ENCODE data around the gene CDKL1.

The CDKL1 gene

DNA sequence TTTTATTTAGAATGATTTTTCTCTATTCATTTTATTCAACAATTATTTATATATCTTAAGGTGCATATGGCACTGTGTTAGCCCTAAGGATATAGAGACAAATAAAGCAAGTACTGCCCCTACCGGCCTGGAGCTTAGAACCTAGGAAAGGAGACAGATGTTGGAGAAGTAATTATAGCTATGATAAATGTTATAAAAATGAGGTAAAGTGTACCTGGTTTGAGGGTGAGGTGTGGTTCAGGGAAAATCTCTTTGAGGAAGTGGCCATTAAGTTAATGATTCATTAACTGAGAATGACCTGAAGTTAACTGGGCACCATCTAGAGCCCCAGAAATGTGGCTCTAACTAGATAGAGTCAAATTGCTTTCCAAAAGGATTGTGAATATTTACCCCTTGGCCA lies 31.9 kb downstream of the CDKL1 start:
- H3K36me3 ChIP-seq (ENCODE audit: control insufficient read depth in 2 of 2, insufficient read depth in 1 of 2, low read length in 2 of 2), result no peaks in the 10 kb centered on the region
- H3K27ac ChIP-seq (ENCODE audit: extremely low read depth, low read depth, low read length), result no peak overlapping the region
- CTCF ChIA-PET, result interaction anchor here (0.5 kb wide), 1 partner anchor 105 kb away, joined by 3 read pairs; no protein-coding TSS in a partner anchor
- POLR2A ChIA-PET, result no interaction called here
- H3K4me3 ChIP-seq (ENCODE audit: low read depth, low read length), result no peak overlapping the region
- no peaks in the 10 kb centered on the region for H3K9me3 ChIP-seq (ENCODE audit: control insufficient read depth, insufficient read depth, low read depth, low read length)
- TF ChIP-seq MEIS1 (CRISPR knock-in tag; IDR thresholded peaks at IDR 0.05; ENCODE audit: borderline replicate concordance), result no peak
- TF ChIP-seq, protein P1, sequence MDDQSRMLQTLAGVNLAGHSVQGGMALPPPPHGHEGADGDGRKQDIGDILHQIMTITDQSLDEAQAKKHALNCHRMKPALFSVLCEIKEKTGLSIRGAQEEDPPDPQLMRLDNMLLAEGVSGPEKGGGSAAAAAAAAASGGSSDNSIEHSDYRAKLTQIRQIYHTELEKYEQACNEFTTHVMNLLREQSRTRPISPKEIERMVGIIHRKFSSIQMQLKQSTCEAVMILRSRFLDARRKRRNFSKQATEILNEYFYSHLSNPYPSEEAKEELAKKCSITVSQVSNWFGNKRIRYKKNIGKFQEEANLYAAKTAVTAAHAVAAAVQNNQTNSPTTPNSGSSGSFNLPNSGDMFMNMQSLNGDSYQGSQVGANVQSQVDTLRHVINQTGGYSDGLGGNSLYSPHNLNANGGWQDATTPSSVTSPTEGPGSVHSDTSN (CRISPR knock-in tag; IDR thresholded peaks at IDR 0.05), result no peak
- TF ChIP-seq, protein P2, sequence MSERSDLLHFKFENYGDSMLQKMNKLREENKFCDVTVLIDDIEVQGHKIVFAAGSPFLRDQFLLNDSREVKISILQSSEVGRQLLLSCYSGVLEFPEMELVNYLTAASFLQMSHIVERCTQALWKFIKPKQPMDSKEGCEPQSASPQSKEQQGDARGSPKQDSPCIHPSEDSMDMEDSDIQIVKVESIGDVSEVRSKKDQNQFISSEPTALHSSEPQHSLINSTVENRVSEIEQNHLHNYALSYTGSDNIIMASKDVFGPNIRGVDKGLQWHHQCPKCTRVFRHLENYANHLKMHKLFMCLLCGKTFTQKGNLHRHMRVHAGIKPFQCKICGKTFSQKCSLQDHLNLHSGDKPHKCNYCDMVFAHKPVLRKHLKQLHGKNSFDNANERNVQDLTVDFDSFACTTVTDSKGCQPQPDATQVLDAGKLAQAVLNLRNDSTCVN (tag by site-specific recombination; optimal IDR thresholded peaks at IDR 0.05), result no peak
- TF ChIP-seq, protein P3, sequence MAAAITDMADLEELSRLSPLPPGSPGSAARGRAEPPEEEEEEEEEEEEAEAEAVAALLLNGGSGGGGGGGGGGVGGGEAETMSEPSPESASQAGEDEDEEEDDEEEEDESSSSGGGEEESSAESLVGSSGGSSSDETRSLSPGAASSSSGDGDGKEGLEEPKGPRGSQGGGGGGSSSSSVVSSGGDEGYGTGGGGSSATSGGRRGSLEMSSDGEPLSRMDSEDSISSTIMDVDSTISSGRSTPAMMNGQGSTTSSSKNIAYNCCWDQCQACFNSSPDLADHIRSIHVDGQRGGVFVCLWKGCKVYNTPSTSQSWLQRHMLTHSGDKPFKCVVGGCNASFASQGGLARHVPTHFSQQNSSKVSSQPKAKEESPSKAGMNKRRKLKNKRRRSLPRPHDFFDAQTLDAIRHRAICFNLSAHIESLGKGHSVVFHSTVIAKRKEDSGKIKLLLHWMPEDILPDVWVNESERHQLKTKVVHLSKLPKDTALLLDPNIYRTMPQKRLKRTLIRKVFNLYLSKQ (tag by site-specific recombination; IDR thresholded peaks at IDR 0.05; ENCODE audit: borderline replicate concordance), result no peak
- no peak for TF ChIP-seq ZNF626 (tag by site-specific recombination; IDR thresholded peaks at IDR 0.05)
- TF ChIP-seq ZBTB8A (tag by site-specific recombination; IDR thresholded peaks at IDR 0.05), result no peak
- TF ChIP-seq SP2 (tag by site-specific recombination; IDR thresholded peaks at IDR 0.05), result no peak
- TF ChIP-seq, protein P4, sequence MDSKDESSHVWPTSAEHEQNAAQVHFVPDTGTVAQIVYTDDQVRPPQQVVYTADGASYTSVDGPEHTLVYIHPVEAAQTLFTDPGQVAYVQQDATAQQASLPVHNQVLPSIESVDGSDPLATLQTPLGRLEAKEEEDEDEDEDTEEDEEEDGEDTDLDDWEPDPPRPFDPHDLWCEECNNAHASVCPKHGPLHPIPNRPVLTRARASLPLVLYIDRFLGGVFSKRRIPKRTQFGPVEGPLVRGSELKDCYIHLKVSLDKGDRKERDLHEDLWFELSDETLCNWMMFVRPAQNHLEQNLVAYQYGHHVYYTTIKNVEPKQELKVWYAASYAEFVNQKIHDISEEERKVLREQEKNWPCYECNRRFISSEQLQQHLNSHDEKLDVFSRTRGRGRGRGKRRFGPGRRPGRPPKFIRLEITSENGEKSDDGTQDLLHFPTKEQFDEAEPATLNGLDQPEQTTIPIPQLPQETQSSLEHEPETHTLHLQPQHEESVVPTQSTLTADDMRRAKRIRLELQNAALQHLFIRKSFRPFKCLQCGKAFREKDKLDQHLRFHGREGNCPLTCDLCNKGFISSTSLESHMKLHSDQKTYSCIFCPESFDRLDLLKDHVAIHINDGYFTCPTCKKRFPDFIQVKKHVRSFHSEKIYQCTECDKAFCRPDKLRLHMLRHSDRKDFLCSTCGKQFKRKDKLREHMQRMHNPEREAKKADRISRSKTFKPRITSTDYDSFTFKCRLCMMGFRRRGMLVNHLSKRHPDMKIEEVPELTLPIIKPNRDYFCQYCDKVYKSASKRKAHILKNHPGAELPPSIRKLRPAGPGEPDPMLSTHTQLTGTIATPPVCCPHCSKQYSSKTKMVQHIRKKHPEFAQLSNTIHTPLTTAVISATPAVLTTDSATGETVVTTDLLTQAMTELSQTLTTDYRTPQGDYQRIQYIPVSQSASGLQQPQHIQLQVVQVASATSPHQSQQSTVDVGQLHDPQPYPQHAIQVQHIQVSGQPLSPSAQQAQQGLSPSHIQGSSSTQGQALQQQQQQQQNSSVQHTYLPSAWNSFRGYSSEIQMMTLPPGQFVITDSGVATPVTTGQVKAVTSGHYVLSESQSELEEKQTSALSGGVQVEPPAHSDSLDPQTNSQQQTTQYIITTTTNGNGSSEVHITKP (tag by site-specific recombination; IDR thresholded peaks at IDR 0.05), result no peak
- TF ChIP-seq ZNF202 (tag by site-specific recombination; IDR thresholded peaks at IDR 0.05; ENCODE audit: borderline replicate concordance), result no peak
- TF ChIP-seq ZNF585B (tag by site-specific recombination; IDR thresholded peaks at IDR 0.05), result no peak
- no peaks in the 10 kb centered on the region for H3K4me1 ChIP-seq (ENCODE audit: control insufficient read depth, insufficient read depth, low read length)

DNA sequence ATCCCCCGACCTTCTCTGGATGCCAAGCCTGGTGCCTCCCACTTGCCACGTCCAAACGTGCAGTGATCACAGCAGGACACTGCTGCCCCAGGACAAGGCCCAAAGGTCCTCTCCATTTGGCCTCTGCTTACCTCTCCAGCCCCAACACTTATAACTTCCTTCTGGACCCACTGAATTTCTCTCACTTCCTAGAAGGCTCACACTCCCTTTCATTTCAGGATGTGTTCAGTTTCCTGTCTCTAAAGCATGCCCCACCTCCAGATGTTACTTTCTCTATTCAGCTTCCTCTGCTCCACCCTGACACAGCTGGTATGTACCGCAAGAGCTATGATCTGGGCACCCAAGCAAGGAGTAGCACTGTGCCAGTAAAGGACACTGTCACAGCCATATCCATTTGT lies 33.0 kb downstream of the CDKL1 start:
- Histone ChIP-seq H3K36me3 (ENCODE audit: control insufficient read depth in 2 of 2, insufficient read depth in 1 of 2, low read length in 2 of 2) (no peaks in the 10 kb centered on the region), H3K4me1 (ENCODE audit: control insufficient read depth, insufficient read depth, low read length) (no peaks in the 10 kb centered on the region), H3K4me3 (ENCODE audit: low read depth, low read length) (no peak overlapping the region), H3K9me3 (ENCODE audit: control insufficient read depth, insufficient read depth, low read depth, low read length) (no peaks in the 10 kb centered on the region), H3K27ac (ENCODE audit: extremely low read depth, low read depth, low read length) (no peak overlapping the region)
- ChIA-PET CTCF (no interaction called here), POLR2A (no interaction called here)
- TF ChIP-seq SALL2 (tag by site-specific recombination; IDR thresholded peaks at IDR 0.05; ENCODE audit: borderline replicate concordance) (no peak), ZNF670 (tag by site-specific recombination; IDR thresholded peaks at IDR 0.05; ENCODE audit: low read depth) (no peak), ZNF138 (tag by site-specific recombination; IDR thresholded peaks at IDR 0.05; ENCODE audit: borderline replicate concordance) (no peak), TRIM28 (IDR thresholded peaks at IDR 0.05; ENCODE audit: borderline replicate concordance, low read length) (no peak), ZNF341 (tag by site-specific recombination; IDR thresholded peaks at IDR 0.05; ENCODE audit: low read depth) (no peak), KLF10 (tag by site-specific recombination; IDR thresholded peaks at IDR 0.05) (no peak), ZNF555 (tag by site-specific recombination; conservative IDR thresholded peaks at IDR 0.05) (no peak), ZNF792 (tag by site-specific recombination; IDR thresholded peaks at IDR 0.05) (no peak), ZXDB (tag by site-specific recombination; IDR thresholded peaks at IDR 0.05) (no peak), ZNF585B (tag by site-specific recombination; IDR thresholded peaks at IDR 0.05) (no peak), ZNF335 (tag by site-specific recombination; conservative IDR thresholded peaks at IDR 0.05) (no peak)
- TF ChIP-seq, protein P5, sequence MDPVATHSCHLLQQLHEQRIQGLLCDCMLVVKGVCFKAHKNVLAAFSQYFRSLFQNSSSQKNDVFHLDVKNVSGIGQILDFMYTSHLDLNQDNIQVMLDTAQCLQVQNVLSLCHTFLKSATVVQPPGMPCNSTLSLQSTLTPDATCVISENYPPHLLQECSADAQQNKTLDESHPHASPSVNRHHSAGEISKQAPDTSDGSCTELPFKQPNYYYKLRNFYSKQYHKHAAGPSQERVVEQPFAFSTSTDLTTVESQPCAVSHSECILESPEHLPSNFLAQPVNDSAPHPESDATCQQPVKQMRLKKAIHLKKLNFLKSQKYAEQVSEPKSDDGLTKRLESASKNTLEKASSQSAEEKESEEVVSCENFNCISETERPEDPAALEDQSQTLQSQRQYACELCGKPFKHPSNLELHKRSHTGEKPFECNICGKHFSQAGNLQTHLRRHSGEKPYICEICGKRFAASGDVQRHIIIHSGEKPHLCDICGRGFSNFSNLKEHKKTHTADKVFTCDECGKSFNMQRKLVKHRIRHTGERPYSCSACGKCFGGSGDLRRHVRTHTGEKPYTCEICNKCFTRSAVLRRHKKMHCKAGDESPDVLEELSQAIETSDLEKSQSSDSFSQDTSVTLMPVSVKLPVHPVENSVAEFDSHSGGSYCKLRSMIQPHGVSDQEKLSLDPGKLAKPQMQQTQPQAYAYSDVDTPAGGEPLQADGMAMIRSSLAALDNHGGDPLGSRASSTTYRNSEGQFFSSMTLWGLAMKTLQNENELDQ (tag by site-specific recombination; IDR thresholded peaks at IDR 0.05; ENCODE audit: low read depth), result no peak
- TF ChIP-seq, protein P6, sequence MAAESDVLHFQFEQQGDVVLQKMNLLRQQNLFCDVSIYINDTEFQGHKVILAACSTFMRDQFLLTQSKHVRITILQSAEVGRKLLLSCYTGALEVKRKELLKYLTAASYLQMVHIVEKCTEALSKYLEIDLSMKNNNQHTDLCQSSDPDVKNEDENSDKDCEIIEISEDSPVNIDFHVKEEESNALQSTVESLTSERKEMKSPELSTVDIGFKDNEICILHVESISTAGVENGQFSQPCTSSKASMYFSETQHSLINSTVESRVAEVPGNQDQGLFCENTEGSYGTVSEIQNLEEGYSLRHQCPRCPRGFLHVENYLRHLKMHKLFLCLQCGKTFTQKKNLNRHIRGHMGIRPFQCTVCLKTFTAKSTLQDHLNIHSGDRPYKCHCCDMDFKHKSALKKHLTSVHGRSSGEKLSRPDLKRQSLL (tag by site-specific recombination; IDR thresholded peaks at IDR 0.05), result no peak
- TF ChIP-seq, protein P3 (tag by site-specific recombination; IDR thresholded peaks at IDR 0.05; ENCODE audit: borderline replicate concordance), result no peak

Measured in HEK293 (cell line).